HFFc6 (cell line): Measurements from ENCODE around the gene FAM184B. TPM values are rescaled to one million over a fixed set of nuclear protein-coding genes. Genes with fewer than 3 reads are reported as not detected.
"Not testable (repeated sequence)": the region's sequence is repeated elsewhere in the genome, so short reads cannot be mapped to it uniquely, and the experiment has no call there.

ENCODE experiments used
- DNase-seq: peaks from one replicate; pipeline ENCODE4 v3.0.0-alpha.2; 2018
- H3K27ac Mint-ChIP-seq: 2 replicates; pipeline ENCODE4 v1.8.0; 2020; ENCODE audit warnings: mild to moderate bottlenecking, mixed read lengths
- H3K27me3 Mint-ChIP-seq: 2 replicates; pipeline ENCODE4 v1.8.0; 2021; ENCODE audit warnings: mild to moderate bottlenecking, moderate library complexity, mixed read lengths; ENCODE audit not compliant: insufficient read depth
- H3K36me3 Mint-ChIP-seq: 2 replicates; pipeline ENCODE4 v1.8.0; 2021; ENCODE audit warnings: low read depth, mixed read lengths
- H3K4me1 Mint-ChIP-seq: 2 replicates; pipeline ENCODE4 v1.8.0; 2020; ENCODE audit warnings: low read depth, mixed read lengths
- H3K4me3 Mint-ChIP-seq: 2 replicates; pipeline ENCODE4 v1.8.0; 2020; ENCODE audit warnings: mild to moderate bottlenecking, moderate library complexity, mixed read lengths
- H3K9me3 Mint-ChIP-seq: 2 replicates; pipeline ENCODE4 v1.8.0; 2020; ENCODE audit warnings: mild to moderate bottlenecking, mixed read lengths
- CTCF ChIP-seq: fragments of 200-600 bp; sonication (generic); IDR thresholded peaks from 2 replicates; pipeline ENCODE4 v1.5.0; 2021; ENCODE audit warnings: antibody characterized with exemption, mild to moderate bottlenecking
- total RNA-seq, 6 experiments: library from RNA; stranded (reverse); fragmentation: NEBNext Ultra II Directional; extraction: Animal tissue kit (Norgen Biotek cat#: 25700); gene quantifications; 2 replicates in 1 of 6; 3 replicates in 5 of 6; pipeline ENCODE4 v1.2.3, GENCODE V29; 2021

Gene FAM184B
- total RNA-seq, 6 experiments from 2014 or later: 0.02 to 0.05 TPM; not detected in 4

- Mint-ChIP-seq H3K27ac (no peak overlapping the region), H3K27me3 (peaks cover 14% of the 10 kb centered on the region), H3K4me1 (no peaks in the 10 kb centered on the region), H3K9me3 (no peaks in the 10 kb centered on the region), H3K4me3 (no peak overlapping the region), H3K36me3 (no peaks in the 10 kb centered on the region)
- no peak for TF ChIP-seq CTCF
- no peak for DNase-seq
Measured at GRCh38 chr4:17687237-17687857, 94.1 kb downstream of the FAM184B start.

- H3K4me1 Mint-ChIP-seq, H3K4me3 Mint-ChIP-seq, H3K27ac Mint-ChIP-seq, H3K36me3 Mint-ChIP-seq, DNase-seq, H3K27me3 Mint-ChIP-seq, H3K9me3 Mint-ChIP-seq: not testable (repeated sequence)
Measured at GRCh38 chr4:17684648-17685047, 96.8 kb downstream of the FAM184B start.

- DNase-seq: no peak
- no peaks in the 10 kb centered on the region for H3K36me3 Mint-ChIP-seq
Measured at GRCh38 chr4:17682222-17682566, 99.2 kb downstream of the FAM184B start.

GRCh38 chr4:17681281-17682221 is 99.9 kb downstream of the FAM184B start:
- Mint-ChIP-seq H3K4me1 (no peaks in the 10 kb centered on the region), H3K36me3 (no peaks in the 10 kb centered on the region), H3K4me3 (no peak overlapping the region), H3K9me3 (no peaks in the 10 kb centered on the region), H3K27ac (no peak overlapping the region), H3K27me3 (peaks cover 2% of the 10 kb centered on the region)
- no peak for DNase-seq
- no peak for TF ChIP-seq CTCF

More at GRCh38 chr4:17682222-17682566, 99.2 kb downstream of the FAM184B start:
- Mint-ChIP-seq H3K4me3 (no peak overlapping the region), H3K4me1 (no peaks in the 10 kb centered on the region), H3K9me3 (no peaks in the 10 kb centered on the region), H3K27me3 (peaks cover 4% of the 10 kb centered on the region), H3K27ac (no peak overlapping the region)
- no peak for TF ChIP-seq CTCF

GRCh38 chr4:17680559-17681280 is 100.7 kb downstream of the FAM184B start:
- TF ChIP-seq CTCF: no peak
- Mint-ChIP-seq H3K4me1 (no peaks in the 10 kb centered on the region), H3K36me3 (no peaks in the 10 kb centered on the region), H3K27ac (no peak overlapping the region), H3K9me3 (no peaks in the 10 kb centered on the region), H3K4me3 (no peak overlapping the region), H3K27me3 (peaks cover 2% of the 10 kb centered on the region)
- DNase-seq: no peak
